ENCODE data around the gene TENT5C.

TENT5C gene

GRCh38 chr1:117628343-117628742 lies 22.5 kb downstream of the TENT5C start:
- no peak for TF ChIP-seq MYC (IDR thresholded peaks at IDR 0.05; ENCODE audit: low read depth, low read length)
- no peak for TF ChIP-seq MAX (IDR thresholded peaks at IDR 0.05; ENCODE audit: low read depth, low read length)
- no peak for TF ChIP-seq CTCF (IDR thresholded peaks at IDR 0.05; ENCODE audit: low read depth, low read length)
- no peak for TF ChIP-seq POLR2A (IDR thresholded peaks at IDR 0.05; ENCODE audit: extremely low read depth, insufficient read length)
- no peak for DNase-seq (ENCODE audit: low read depth)
- no peak overlapping the region for H3K4me3 ChIP-seq (ENCODE audit: low read depth, low read length)

- TF ChIP-seq MAX (IDR thresholded peaks at IDR 0.05; ENCODE audit: low read depth, low read length) (no peak), POLR2A (IDR thresholded peaks at IDR 0.05; ENCODE audit: extremely low read depth, insufficient read length) (no peak), CTCF (IDR thresholded peaks at IDR 0.05; ENCODE audit: low read depth, low read length) (no peak), MYC (IDR thresholded peaks at IDR 0.05; ENCODE audit: low read depth, low read length) (no peak)
- DNase-seq (ENCODE audit: low read depth) = no peak
- no peak overlapping the region for H3K4me3 ChIP-seq (ENCODE audit: low read depth, low read length)
These were observed 24.0 kb downstream of the TENT5C start for GRCh38 chr1:117629625-117630422.

- no peak overlapping the region for H3K4me3 ChIP-seq (ENCODE audit: low read depth, low read length)
- TF ChIP-seq CTCF (IDR thresholded peaks at IDR 0.05; ENCODE audit: low read depth, low read length) (no peak), MYC (IDR thresholded peaks at IDR 0.05; ENCODE audit: low read depth, low read length) (no peak), POLR2A (IDR thresholded peaks at IDR 0.05; ENCODE audit: extremely low read depth, insufficient read length) (no peak), MAX (IDR thresholded peaks at IDR 0.05; ENCODE audit: low read depth, low read length) (no peak)
- DNase-seq (ENCODE audit: low read depth) = no peak
These were observed 24.7 kb downstream of the TENT5C start for GRCh38 chr1:117630423-117630998.

DNA sequence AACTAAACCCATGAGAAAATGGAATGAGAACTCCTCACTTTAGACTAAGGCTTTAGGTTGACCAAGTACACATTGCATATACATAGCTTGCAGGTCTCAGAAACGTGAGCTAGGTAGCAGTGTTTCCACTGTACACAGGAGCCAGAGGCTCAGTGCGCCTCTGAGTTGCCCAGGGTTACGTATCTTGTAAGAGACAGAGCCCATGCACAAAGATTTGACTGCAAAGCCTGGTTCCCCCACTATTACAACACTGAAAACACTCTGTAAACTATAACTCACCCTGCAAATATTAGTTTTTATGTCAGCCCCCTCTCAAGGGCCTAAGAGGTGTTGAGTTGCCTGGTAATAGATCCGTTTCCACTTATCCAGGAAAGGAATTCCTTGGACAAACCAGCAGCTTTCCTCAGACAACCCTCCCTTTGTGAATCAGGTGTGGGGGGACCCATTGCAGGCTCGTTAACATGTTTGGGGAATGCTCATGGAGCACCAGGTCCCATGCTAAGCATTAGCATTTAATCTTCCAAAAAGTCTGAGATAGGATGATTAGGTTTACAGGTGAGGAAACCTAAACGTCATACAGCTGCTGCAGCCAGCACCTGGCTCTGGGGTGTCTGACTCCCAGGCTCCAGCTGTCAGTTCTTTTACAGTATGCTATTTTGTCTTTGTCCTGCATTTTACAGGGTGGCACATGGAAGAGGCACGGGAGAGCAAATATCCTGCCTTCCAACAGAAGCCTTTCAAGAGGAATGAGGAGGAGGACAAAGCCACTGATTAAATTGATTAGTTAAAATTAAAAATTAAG lies 25.7 kb downstream of the TENT5C start:
- no peak overlapping the region for H3K4me3 ChIP-seq (ENCODE audit: low read depth, low read length)
- no peak for TF ChIP-seq MAX (IDR thresholded peaks at IDR 0.05; ENCODE audit: low read depth, low read length)
- DNase-seq (ENCODE audit: low read depth) = no peak

GRCh38 chr1:117632269-117633067 lies 26.6 kb downstream of the TENT5C start:
- DNase-seq (ENCODE audit: low read depth) = no peak
- no peak overlapping the region for H3K4me3 ChIP-seq (ENCODE audit: low read depth, low read length)
- TF ChIP-seq POLR2A (IDR thresholded peaks at IDR 0.05; ENCODE audit: extremely low read depth, insufficient read length) (no peak), CTCF (IDR thresholded peaks at IDR 0.05; ENCODE audit: low read depth, low read length) (no peak), MYC (IDR thresholded peaks at IDR 0.05; ENCODE audit: low read depth, low read length) (no peak), MAX (IDR thresholded peaks at IDR 0.05; ENCODE audit: low read depth, low read length) (no peak)

All from NB4 (cell line).